HG03025 (cell line): ENCODE measurements around the gene PHF12.

Experiments used
- ATAC-seq: cut with Tn5 transposase; IDR thresholded peaks from one replicate; pipeline ENCODE4 v1.9.1; 2021; ENCODE audit warnings: mild to moderate bottlenecking, moderate library complexity; ENCODE audit not compliant: unreplicated experiment, low FRiP score

The PHF12 gene

DNA sequence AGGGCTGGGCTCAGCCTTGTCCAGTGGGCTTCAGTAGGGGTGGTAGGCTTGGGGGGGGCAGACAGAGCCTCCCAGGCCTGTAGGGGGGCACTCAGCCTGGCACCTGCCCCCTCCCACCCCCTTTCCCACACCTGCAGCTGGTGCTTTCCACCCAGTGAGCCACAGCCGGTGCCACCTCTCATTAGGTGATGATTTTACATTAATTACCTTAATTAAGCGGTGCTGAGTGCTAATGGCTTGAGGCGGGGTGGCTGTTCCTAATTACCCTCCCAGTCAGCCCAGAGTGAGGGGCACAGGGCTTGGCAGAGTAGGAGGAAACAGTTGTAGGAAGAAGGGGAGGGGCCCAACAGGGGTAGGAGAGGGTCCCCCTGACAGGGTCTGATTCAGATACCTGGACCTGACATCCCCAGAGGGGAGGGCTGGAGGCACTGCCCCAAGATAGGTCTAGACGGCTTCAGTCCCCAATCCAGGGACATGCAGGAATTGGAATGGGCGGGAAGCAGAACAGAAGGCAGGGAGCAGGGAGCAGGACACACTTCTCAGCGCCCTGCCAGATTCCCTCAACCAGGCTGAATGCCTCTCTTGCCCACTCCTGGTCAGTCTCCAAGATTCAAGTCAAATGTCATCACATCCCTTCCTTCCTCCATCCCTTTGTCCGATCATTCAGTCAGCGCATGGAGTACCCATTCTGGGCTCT lies 26.5 kb upstream of the PHF12 start:
- no peak for ATAC-seq

DNA sequence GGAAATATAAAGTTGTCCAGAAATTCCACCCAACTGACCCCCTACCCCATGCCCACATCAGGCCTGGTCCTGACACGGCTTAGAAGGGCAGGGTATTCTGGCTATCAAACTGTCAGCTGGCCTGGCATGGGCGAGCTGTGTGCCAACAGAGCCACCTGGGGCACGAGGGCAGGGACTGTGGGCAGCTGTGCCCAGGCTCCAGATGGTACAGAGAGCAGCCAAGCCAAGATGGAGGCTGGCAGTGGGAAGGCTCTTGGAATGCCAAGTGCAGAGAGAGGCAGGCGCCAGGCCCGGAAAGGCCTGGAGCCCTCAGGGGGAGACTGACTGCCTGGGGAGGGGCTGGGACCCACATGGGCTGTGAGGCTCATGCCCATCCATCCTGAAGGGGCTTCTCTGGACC lies 24.3 kb upstream of the PHF12 start:
- no peak for ATAC-seq

DNA sequence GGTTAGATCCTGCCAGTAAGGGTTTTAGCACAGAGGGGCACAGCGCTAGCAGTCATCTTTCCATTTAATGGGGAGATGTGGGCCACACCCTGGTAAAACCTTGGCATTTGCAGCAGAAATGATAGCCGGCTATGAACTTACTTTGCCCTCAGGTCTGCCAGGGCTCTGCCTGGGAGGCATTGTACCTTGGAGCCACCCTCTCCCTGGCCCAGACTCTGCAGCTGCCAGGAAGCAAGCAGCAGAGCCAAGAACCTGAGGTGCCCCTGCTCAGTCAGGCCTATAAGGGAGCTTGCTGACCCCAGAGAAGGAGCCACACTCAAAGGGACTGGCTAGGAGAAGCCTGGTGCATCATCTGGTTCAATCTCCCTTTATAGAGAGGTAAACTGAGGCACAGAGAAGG lies 23.7 kb upstream of the PHF12 start:
- no peak for ATAC-seq

DNA sequence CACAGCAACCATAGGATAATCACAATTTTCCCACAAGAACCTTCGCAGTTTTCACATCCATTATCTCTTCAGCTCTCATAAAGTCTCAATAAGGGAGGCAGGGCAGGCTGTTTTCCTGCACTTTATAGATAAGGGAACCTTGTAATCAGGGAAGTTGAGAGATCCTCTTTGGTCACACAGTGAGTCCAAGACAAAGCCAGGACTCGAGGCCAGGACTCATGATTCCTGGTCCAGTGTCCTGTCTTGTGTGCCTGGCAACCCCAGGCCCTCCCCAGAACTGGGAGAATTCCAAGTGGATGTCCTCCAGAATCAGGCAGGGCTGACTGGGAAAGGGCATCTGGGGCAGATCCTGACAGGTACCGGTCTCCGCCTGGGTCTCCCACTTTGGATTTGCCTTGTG lies 23.1 kb upstream of the PHF12 start:
- ATAC-seq: no peak

DNA sequence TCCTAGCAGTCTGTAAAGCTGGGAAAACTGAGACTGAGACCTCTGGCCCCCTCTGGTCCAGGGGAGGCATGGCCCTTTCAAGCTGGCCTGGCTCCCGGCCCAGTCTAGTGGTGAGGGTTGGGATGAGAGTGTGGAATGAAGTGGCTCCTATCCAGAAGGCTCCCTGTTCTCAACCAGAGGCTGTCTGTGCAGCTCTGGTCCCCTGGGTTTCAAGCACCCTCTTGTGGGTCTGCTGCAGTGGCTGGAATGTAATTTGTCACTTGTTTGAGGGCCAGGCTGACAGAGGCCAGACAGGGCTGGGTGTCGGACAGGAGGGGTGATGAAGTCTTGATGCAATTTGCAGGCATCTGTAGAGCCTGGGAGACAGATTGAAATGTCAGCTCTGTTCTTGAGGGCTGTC lies 22.1 kb upstream of the PHF12 start:
- no peak for ATAC-seq

DNA sequence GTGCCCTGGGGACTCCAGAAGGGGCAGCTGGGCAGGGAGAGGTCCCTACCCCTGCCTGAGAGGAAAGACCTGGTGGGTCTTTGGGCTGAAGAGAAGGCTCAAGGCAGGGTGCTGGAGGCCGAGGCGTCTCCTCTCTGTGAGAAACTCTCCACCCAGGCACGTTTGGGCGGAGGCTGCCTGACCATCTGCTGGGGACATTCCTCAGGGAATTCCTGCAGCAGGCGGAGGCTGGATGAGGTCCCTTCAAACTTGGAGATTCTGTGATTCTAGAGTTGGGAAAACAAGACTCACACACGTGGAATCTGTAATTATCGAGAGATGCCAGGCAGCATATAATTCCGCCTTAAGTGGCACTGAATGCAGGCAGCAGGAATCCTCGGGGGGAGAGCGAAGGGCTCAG lies 21.1 kb upstream of the PHF12 start:
- ATAC-seq: no peak

DNA sequence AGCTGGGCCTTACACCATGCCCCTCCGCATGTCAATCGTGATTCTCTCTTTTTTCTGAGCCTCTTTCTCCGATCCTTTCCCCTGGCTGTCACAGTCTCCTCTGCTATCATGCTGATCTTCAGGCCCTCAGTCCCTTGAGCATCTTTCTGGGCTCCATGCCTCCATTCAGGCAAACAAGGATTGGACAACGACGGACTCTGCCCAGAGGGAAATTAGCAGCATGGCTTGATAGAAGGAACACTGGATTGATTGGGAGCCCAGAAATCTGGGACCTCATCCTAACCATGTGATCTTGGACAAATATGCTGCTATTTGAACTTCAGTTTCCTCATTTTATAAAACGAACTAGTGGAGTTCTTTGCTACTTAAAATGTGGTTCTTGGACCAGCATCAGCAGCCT lies 19.6 kb upstream of the PHF12 start:
- ATAC-seq: no peak

DNA sequence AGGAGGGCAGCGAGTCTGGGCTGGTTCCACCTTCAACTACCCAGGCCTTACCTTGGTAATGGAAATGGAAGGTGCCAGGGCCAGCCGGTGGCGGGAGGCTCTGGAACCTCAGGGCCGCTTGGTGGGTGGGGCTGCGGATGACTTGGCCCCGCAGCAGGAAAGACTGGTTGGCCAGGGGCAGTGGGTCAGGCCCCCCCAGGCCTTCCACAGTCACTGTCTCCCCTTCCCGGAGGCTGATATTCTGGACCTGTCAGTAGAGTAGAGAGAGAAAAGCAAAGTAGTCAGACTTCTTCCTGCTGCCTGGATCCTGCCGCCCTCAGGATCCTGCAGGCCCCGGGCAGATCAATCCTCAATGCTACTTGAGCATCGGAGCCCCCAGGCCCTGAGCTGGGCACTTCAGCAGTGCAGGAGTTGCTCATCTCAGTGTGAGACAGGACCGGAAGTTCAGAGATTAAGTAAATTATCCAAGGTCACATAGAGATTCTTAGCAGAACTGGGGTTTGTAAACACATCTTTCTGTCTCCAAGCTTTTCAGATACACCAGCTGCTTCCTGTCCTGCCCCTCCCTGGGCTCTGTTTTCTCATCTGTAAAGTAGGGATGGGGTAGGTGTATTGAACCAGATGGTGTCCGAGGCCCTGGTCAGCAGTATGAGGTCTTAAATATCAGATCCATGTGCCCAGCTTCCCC lies 18.5 kb upstream of the PHF12 start:
- ATAC-seq: no peak

DNA sequence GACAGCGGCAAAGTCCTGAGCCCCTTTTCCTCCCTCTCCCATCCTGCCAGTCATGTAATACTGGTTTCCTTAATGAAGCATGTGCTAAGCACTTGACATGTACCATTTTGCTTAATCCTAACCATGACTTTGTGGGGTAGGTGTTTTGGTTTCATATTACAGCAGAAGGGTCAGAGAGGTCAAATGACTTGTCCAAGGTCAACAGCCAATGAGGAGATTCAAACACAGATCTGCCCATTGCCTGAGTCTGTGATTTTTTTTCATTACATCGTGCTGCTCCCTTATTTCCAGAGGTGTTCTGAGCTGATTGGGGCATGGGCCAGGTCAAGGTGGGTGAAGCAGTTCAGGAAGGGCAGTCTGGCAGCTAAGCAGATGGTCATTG lies 17.6 kb upstream of the PHF12 start:
- no peak for ATAC-seq

DNA sequence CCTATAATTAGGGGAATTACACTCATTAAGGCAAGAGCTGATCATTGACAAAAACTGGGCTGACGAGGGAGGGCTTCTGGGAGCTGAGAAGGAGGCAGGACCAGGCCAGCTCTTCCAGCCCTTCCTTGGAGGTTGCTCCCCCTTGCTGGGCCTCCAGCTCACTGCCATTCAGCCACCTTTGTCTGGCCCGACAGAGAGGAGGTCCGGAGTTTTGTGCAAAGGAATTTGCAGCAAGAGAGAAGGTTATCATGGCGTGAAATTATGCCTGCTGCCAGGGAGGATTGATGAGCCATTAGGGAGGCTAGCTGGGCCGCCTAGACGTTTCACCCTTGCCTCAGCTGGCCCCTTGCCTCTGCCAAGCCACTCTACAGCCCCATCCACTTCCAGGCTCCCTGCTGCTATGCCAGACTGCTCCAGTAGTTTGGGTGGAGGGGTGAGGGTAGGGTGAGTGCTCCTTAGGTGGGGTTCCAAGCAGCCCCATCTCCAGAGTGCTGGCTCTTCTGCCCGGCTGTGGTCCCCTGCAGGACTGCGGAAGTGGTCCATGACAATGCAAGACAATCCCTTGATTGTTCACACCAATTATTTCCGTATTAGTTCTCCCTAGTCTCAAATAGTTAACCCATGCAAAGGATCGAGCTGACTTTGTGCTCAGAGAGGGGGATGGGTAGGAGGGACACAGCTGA lies 17.1 kb upstream of the PHF12 start:
- no peak for ATAC-seq

DNA sequence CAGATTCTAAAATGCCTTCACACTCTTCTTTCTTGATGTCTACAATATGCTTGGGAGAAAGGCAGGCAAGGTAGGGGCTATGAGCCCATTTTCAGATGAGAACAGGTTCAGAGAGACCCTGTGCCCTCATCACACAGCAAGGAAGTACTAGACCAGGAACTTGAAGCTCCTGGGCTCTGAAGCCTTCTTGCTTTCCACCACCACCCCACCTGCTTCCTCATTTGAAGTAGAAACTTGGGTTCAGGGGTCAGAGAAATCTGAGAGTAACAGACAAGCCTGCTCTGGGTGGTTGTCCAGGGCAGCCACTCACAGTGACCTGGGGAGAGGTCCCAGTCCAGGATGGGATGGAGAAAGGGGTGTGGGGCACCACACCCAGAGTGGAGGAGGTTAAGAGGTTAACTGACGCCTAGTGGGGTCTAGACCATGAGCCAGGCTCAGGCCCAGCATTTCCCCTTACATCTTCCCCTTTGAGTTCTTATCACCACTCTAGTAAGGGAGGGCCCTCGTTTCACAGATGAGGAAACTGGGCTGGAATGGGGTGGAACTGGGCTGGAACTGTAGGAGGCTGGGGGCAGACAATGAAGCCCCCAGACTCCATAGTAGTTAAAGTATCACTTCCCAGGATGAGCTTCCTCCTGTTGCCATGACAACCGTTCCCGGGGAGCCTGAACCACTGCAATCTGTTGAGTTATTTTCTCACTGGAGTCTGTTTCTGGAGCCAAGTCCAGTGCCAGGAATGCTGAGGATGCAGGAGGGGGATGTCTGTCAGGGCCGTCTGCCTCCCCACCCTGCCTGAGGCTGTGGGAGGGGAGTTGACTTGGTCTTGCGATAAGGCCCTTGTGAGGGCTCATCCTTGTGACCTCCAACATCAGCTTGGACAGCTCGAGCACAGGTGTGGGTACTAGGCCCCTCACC lies 16.2 kb upstream of the PHF12 start:
- ATAC-seq: no peak

DNA sequence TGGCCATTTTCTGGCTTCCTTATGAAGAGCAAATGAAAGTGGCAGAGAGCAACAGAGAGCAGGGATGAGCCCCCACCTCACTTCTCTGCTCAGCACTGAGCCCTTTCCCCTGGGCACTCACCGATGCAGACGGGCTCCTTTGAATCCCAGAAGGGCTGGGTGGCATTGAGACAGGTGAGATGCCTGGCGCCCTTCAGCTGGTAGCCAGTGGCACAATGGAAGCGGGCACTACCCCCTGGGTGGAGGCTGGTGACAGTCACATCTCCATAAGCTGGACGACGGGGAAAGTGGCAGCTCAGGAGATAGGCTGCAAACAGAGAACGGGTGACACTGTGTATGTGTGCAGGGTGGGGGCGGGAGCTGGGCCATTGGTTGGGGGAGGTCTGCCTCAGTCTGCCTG lies 12.5 kb upstream of the PHF12 start:
- ATAC-seq: no peak

DNA sequence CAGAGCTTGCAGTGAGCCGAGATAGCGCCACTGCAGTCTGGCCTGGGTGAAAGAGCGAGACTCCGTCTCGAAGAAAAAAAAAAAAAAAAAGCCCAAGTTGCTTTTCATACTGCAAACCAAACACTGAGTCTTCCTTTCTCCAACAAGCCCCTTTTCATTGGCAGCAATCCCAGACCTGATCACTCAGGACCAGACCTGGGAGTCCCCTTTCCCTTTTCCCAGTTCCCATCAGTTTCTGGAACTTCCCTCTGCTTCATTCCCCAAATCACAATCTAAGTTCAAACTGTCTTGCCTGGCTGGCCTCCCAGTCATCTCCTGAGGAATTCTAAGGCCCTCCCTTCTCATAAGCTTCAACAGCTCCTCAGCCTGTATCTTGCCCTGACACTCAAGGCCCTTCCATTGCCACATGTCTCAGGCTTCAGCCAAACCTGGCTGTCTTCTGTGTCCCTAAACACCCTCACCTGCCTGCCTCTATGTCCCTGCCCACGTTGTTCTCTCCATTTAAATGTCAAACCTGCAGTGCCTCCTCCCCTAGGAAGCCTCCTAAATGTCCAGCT lies 11.8 kb upstream of the PHF12 start:
- ATAC-seq: no peak

DNA sequence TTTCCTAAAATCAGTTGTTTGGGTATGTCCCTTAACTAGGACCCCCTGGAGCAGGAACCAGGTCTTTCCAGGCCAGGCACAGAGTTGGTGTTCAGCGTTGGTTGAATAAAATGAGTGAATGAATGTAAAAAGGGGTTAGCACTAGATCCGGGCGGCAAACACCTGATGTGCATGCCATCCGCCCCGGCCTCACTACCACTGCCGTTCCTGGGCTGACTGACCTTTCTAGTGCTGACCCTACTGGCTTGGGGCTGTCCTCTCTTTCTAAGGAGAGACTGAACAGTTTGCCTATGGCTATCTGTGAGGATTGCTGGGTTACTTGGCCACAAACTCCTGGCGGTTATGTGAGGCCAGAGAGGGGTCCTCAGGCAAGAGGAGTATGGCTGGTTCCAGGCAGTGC lies 10.1 kb upstream of the PHF12 start:
- no peak for ATAC-seq

DNA sequence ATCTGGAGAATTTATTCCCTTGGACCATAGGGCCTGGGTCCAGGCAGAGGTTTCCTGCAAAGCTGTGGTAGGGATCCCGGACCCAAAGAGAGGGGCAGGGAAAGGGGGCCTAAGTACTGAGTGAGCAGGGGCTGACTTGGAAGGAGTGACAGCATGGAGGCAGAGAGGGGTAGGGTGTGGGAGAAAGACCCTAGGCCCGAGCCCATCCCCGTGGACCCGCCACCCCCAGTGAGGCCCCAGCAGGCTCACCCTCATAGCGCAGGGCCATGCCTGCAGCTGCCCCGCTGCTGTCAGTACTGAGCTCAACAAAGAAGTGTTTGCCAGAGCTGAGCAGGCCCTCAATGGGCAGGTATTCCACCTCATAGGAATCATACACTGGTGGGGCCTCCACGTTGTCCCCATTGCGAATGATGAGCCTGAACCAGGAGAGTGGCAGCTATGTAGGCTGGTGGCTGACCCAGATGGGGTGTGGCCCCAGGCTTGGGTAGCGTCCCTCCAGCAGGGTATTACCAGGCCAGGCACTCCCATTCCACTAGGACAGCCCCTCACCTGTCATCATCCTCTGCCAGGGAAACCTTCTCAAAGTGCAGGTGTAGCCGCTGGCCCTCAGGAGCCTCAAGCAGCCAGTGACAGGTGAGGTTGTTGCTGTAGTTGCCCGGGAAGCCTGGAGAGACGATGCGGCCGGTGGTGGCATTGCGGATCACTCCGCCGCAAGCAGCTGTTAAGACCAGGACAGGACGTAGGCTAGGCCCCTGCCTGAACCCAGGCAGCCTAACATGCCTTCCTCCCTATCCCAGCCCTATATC lies 9.1 kb upstream of the PHF12 start:
- ATAC-seq: no peak

DNA sequence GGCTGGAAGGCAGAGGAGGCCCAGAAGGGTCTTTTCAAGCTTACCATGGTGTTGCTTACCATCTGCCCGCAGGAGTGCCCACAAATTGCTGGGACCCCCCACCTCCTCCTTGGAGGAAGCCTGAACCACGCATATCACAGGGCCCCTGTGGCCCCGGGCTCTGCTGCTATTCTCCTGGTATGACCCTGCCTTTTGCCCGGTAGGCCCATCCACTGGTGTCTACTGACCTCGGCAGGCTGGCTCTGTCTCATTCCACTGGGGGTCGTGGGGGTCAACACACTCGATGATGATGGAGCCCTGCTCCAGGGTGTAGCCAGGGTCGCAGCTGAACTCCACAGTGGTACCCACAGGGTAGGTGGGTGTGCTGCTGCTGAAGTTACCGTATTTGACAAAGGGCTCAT lies 8.2 kb upstream of the PHF12 start:
- no peak for ATAC-seq

DNA sequence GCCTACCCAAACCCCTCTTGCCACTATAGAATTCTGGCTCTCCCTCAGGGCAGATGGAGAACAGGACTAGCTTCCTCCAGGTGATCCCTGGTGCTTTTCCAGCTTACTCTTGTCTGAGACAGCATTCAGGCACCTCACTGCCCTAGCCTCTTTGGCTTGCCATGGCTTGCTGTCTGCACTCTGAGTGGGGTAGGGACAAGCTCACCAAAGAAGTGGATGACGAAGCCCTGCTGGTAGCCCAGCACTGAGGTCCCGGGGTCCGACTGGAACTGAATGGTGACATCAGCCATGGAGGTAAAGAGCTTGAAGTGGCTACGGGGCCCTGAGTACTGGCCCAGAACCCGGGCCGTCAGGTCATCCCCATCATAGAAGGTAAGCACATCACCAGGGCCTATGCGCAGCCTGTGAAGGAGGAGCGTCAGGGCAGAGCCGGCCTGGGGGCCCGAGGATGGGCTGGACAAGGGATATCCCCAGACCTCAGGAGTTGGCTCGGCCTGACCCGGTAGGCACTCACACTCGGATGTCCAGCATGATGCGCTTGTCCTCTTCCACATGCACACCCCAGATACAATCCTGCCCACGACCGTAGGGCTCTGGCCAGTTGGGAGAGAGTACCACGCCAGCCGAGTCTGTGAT lies 7.6 kb upstream of the PHF12 start:
- no peak for ATAC-seq

DNA sequence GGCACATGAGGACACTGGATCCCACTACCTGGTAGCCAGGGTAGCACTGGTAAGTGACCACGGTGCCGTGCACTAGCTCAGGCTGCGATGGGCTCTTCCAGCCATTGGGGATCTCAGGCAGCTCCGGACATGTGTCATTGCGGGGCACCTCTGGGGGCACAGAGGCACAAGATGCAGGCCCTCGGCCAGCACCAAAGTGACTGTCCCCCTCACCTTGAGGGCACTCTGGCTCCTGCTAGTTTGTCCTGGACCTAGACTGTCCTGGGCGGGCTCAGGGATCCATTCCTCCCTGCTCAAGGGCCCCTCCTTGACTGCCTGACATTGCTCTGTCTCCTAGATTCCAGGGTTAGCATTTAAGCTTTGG lies 6.7 kb upstream of the PHF12 start:
- ATAC-seq: no peak

DNA sequence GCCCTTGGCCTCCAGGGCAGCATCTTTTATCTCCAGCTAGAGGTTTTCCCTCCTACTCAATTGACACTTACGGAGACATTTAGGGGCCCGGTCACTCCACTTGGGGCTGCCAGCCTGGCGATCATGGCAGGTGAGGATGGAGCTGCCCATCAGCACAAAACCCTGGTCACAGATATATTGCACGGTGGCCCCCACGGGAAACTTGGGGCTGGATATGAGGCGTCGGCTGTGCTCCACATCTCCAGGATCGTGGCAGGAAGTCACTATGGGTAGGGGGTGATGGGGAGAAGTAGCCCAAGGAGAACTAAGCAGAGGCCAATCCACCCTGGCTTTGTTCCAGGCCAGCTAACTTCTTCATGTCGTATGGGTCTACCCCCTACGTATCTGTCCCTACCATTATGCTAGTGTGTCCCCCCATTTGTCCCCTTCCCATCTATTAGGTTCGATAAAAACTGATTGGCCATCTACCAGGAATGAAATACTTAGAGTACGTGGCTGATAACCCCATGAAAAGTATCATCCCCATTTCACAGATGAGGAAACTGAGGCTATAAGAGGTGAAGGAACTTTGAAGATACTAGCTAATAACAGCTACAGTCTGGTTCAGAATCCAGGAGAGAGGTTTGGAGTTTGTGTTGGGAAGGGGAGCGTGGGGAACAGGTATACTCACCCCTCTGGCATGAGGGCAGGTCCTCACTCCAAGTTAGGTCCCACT lies 6.1 kb upstream of the PHF12 start:
- ATAC-seq: no peak
